HepG2 (cell line): ENCODE data around the gene PLD3. TPM values are rescaled to one million over a fixed set of nuclear protein-coding genes. Genes with fewer than 3 reads are reported as not detected.

Experiments used
- CERS6 ChIP-seq: sonication (generic); formaldehyde crosslinking; IDR thresholded peaks from 2 replicates; pipeline ENCODE4 v1.5.0; 2020; ENCODE audit warnings: missing genetic modification reagents
- FOXA1 ChIP-seq, 2 experiments: fragments of 450-650 bp in 1 of 2; sonication (generic) in 1 of 2; formaldehyde crosslinking in 1 of 2; IDR thresholded peaks; 2 replicates each; pipeline versions ENCODE4 v1.4.0 to v1.6.1; 2016 to 2020; ENCODE audit warnings: missing genetic modification reagents in 1 of 2
- NFE2L2 ChIP-seq: fragments of 150-350 bp; IDR thresholded peaks from 2 replicates; pipeline ENCODE4 v1.6.1; 2014; ENCODE audit warnings: low read length
- NFRKB ChIP-seq: fragments of 450-650 bp; IDR thresholded peaks from 2 replicates; pipeline ENCODE4 v1.6.1; 2017
- SOX13 ChIP-seq, 3 experiments: fragments of 450-650 bp in 1 of 3; sonication (generic) in 1 of 3; formaldehyde crosslinking in 1 of 3; IDR thresholded peaks in 2 of 3; conservative IDR thresholded peaks in 1 of 3; 2 replicates each; pipeline versions ENCODE4 v1.5.0 to v1.6.1; 2016 to 2020; ENCODE audit warnings: antibody characterized with exemption in 1 of 3, mild to moderate bottlenecking in 1 of 3, missing compliant biosample characterization in 1 of 3, missing genetic modification reagents in 1 of 3, moderate library complexity in 1 of 3
- ZNF513 ChIP-seq: sonication (generic); formaldehyde crosslinking; conservative IDR thresholded peaks from 2 replicates; pipeline ENCODE4 v1.5.0; 2020; ENCODE audit warnings: missing genetic modification reagents
- ZNF607 ChIP-seq: sonication (generic); formaldehyde crosslinking; IDR thresholded peaks from 2 replicates; pipeline ENCODE4 v1.5.1; 2020; ENCODE audit warnings: missing genetic modification reagents, mild to moderate bottlenecking, borderline replicate concordance
- polyA plus RNA-seq, 8 experiments: library from polyadenylated mRNA; depleted of rRNA in 3 of 8; stranded (reverse) in 7 of 8; unstranded in 1 of 8; fragments of >200 nt; fragmentation: Illumina TruSeq in 4 of 8; extraction: Trizol in 4 of 8; gene quantifications; 2 replicates each; pipeline versions ENCODE4 v1.2.1 to v1.2.3, GENCODE V29; 2011 to 2016; ENCODE audit warnings: low read depth in 4 of 8, missing spikeins in 1 of 8, mixed read lengths in 1 of 8; ENCODE audit not compliant: insufficient read depth in 1 of 8
- total RNA-seq, 5 experiments: library from RNA; depleted of rRNA; stranded (reverse); fragments of >200 nt; fragmentation: Illumina TruSeq; extraction: Trizol; gene quantifications; 2 replicates each; pipeline ENCODE4 v1.2.3, GENCODE V29; 2016; ENCODE audit warnings: low read depth in 1 of 5
- TF ChIP-seq, protein P1 (sequence below), 2 experiments: sonication (generic) in 1 of 2; formaldehyde crosslinking in 1 of 2; IDR thresholded peaks; 2 replicates each; pipeline versions ENCODE4 v1.4.0 to v1.6.1; 2018 to 2020; ENCODE audit warnings: missing genetic modification reagents in 2 of 2, borderline replicate concordance in 1 of 2, low read depth in 1 of 2, mild to moderate bottlenecking in 1 of 2, missing biosample characterization in 1 of 2
- TF ChIP-seq, protein P2 (sequence below): sonication (generic); formaldehyde crosslinking; IDR thresholded peaks from 2 replicates; pipeline ENCODE4 v1.4.0; 2020; ENCODE audit warnings: missing genetic modification reagents, low read depth, mild to moderate bottlenecking, borderline replicate concordance
- TF ChIP-seq, protein P3 (sequence below): sonication (generic); formaldehyde crosslinking; IDR thresholded peaks from 2 replicates; pipeline ENCODE4 v1.9.0; 2021; ENCODE audit warnings: mild to moderate bottlenecking, missing genetic modification reagents
- TF ChIP-seq, protein P4 (sequence below): fragments of 450-650 bp; IDR thresholded peaks from 2 replicates; pipeline ENCODE4 v1.6.1; 2017; ENCODE audit warnings: mild to moderate bottlenecking

The PLD3 gene
- total and polyA plus RNA-seq, 2 of the 13 experiments (the other 11 are each of a cell fraction or from before 2014, with no cell fraction given): 45.7 to 164 TPM

- TF ChIP-seq SOX13 (IDR thresholded peaks at IDR 0.05): no peak
- TF ChIP-seq SOX13 (CRISPR knock-in tag; conservative IDR thresholded peaks at IDR 0.05 in 1 of 2, IDR thresholded peaks at IDR 0.05 in 1 of 2): peak in 1 of 2 experiments; percentile 69; a peak in 2 of 4 replicates
- no peak for TF ChIP-seq NFRKB
- no peak for TF ChIP-seq CERS6
- TF ChIP-seq, protein P1, sequence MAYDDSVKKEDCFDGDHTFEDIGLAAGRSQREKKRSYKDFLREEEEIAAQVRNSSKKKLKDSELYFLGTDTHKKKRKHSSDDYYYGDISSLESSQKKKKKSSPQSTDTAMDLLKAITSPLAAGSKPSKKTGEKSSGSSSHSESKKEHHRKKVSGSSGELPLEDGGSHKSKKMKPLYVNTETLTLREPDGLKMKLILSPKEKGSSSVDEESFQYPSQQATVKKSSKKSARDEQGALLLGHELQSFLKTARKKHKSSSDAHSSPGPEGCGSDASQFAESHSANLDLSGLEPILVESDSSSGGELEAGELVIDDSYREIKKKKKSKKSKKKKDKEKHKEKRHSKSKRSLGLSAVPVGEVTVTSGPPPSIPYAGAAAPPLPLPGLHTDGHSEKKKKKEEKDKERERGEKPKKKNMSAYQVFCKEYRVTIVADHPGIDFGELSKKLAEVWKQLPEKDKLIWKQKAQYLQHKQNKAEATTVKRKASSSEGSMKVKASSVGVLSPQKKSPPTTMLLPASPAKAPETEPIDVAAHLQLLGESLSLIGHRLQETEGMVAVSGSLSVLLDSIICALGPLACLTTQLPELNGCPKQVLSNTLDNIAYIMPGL (CRISPR knock-in tag; IDR thresholded peaks at IDR 0.05; ENCODE audit: borderline replicate concordance in 1 of 2, low read depth in 1 of 2): peak in 1 of 2 experiments; percentile 50; a peak in 2 of 4 replicates
- TF ChIP-seq, protein P2, sequence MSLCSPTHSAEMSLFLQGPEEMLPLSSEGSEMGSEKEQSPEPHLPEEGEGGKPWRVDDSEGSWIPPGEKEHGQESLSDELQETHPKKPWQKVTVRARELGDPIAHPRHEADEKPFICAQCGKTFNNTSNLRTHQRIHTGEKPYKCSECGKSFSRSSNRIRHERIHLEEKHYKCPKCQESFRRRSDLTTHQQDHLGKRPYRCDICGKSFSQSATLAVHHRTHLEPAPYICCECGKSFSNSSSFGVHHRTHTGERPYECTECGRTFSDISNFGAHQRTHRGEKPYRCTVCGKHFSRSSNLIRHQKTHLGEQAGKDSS (CRISPR knock-in tag): 0 out of 2 replicates have a peak, but pooled peaks have one; percentile 22
- TF ChIP-seq ZNF513 (CRISPR knock-in tag): no peak
- TF ChIP-seq, protein P3, sequence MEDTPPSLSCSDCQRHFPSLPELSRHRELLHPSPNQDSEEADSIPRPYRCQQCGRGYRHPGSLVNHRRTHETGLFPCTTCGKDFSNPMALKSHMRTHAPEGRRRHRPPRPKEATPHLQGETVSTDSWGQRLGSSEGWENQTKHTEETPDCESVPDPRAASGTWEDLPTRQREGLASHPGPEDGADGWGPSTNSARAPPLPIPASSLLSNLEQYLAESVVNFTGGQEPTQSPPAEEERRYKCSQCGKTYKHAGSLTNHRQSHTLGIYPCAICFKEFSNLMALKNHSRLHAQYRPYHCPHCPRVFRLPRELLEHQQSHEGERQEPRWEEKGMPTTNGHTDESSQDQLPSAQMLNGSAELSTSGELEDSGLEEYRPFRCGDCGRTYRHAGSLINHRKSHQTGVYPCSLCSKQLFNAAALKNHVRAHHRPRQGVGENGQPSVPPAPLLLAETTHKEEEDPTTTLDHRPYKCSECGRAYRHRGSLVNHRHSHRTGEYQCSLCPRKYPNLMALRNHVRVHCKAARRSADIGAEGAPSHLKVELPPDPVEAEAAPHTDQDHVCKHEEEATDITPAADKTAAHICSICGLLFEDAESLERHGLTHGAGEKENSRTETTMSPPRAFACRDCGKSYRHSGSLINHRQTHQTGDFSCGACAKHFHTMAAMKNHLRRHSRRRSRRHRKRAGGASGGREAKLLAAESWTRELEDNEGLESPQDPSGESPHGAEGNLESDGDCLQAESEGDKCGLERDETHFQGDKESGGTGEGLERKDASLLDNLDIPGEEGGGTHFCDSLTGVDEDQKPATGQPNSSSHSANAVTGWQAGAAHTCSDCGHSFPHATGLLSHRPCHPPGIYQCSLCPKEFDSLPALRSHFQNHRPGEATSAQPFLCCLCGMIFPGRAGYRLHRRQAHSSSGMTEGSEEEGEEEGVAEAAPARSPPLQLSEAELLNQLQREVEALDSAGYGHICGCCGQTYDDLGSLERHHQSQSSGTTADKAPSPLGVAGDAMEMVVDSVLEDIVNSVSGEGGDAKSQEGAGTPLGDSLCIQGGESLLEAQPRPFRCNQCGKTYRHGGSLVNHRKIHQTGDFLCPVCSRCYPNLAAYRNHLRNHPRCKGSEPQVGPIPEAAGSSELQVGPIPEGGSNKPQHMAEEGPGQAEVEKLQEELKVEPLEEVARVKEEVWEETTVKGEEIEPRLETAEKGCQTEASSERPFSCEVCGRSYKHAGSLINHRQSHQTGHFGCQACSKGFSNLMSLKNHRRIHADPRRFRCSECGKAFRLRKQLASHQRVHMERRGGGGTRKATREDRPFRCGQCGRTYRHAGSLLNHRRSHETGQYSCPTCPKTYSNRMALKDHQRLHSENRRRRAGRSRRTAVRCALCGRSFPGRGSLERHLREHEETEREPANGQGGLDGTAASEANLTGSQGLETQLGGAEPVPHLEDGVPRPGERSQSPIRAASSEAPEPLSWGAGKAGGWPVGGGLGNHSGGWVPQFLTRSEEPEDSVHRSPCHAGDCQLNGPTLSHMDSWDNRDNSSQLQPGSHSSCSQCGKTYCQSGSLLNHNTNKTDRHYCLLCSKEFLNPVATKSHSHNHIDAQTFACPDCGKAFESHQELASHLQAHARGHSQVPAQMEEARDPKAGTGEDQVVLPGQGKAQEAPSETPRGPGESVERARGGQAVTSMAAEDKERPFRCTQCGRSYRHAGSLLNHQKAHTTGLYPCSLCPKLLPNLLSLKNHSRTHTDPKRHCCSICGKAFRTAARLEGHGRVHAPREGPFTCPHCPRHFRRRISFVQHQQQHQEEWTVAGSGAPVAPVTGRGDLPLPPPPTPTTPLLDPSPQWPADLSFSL (CRISPR knock-in tag): 0 out of 2 replicates have a peak, but pooled peaks have one; percentile 65
- no peak for TF ChIP-seq NFE2L2
- TF ChIP-seq ZNF607 (CRISPR knock-in tag): 0 out of 2 replicates have a peak, but pooled peaks have one; percentile 57
- TF ChIP-seq, protein P4, sequence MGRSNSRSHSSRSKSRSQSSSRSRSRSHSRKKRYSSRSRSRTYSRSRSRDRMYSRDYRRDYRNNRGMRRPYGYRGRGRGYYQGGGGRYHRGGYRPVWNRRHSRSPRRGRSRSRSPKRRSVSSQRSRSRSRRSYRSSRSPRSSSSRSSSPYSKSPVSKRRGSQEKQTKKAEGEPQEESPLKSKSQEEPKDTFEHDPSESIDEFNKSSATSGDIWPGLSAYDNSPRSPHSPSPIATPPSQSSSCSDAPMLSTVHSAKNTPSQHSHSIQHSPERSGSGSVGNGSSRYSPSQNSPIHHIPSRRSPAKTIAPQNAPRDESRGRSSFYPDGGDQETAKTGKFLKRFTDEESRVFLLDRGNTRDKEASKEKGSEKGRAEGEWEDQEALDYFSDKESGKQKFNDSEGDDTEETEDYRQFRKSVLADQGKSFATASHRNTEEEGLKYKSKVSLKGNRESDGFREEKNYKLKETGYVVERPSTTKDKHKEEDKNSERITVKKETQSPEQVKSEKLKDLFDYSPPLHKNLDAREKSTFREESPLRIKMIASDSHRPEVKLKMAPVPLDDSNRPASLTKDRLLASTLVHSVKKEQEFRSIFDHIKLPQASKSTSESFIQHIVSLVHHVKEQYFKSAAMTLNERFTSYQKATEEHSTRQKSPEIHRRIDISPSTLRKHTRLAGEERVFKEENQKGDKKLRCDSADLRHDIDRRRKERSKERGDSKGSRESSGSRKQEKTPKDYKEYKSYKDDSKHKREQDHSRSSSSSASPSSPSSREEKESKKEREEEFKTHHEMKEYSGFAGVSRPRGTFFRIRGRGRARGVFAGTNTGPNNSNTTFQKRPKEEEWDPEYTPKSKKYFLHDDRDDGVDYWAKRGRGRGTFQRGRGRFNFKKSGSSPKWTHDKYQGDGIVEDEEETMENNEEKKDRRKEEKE: no peak
- no peak for TF ChIP-seq FOXA1 (IDR thresholded peaks at IDR 0.05)
- TF ChIP-seq FOXA1 (CRISPR knock-in tag; IDR thresholded peaks at IDR 0.05): peak; percentile 67
Observed at GRCh38 chr19:40416918-40417642, 68.6 kb downstream of the PLD3 start (continued).
